NCI-H526 (cell line): ENCODE data around the gene DDX59.

Source experiments
- DNase-seq, 2 experiments: peaks; one replicate each; lab custom pipeline; 2025; lab: John Stamatoyannopoulos, UW

The DDX59 gene

GRCh38 chr1:200628223-200628881 lies 41.4 kb downstream of the DDX59 start:
- no peak for DNase-seq

GRCh38 chr1:200627575-200628222 lies 42.0 kb downstream of the DDX59 start:
- no peak for DNase-seq

- DNase-seq = no peak
Measured at GRCh38 chr1:200626853-200627534, 42.7 kb downstream of the DDX59 start.

- no peak for DNase-seq
Measured at GRCh38 chr1:200625381-200625824, 44.3 kb downstream of the DDX59 start.

GRCh38 chr1:200624679-200625335 lies 44.9 kb downstream of the DDX59 start:
- DNase-seq = no peak

DNA sequence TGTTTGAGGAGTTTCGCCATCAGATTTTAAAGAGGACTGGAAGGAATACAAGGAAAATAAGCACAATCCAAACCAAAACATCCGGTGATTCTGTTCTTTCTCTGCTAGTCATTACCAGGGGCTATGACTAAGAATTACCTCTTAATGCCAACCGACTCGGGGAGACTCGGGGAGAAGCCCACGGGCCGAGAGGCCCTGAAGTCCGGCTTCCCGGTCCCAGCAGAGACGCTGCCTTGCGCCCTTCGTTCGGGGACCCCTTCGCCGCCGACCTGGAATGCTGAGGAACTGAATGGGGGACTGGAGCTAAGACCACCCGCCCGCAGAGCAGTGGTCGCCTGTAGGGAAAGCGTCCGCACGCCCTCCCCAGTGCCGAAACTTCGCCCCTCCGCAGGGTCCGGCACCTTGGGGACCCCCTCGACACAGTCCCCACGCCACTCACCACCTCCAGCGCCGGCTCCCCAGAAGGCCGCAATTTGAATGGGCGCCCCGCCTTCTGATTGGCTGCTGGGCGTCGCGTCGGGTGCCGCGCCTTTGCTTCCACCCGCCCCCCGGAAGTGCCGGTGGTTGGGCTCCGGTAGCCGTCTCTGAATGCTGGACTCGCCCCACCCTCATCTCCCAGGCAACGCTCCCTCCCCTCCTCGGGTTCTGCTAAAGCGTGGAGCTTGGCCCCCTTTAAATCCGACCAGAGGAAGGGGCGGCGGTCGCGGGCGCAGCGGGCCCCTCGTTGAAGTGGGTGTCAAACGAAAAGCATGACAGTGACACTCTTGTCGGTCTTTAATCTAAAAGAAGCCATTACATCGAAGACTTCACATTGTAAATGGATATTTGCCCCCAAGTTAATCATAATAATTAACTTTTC lies 49.2 kb downstream of the DDX59 start, which contains the start of gene KIF14:
Gene KIF14 (minus strand): TSS at position 479 of the 859 bp plus-strand sequence. CDS start 2,028 bp downstream, outside the sequence.
- peak; percentile 79 to 92 for DNase-seq

- no peak for DNase-seq
Measured at GRCh38 chr1:200619894-200620272, 49.8 kb downstream of the DDX59 start.

- no peak for DNase-seq
Measured at GRCh38 chr1:200610846-200611245, 58.9 kb downstream of the DDX59 start.

- no peak for DNase-seq
Measured at GRCh38 chr1:200602632-200603031, 67.1 kb downstream of the DDX59 start.
